ENCODE data around the gene CXCR4.

Gene CXCR4

DNA sequence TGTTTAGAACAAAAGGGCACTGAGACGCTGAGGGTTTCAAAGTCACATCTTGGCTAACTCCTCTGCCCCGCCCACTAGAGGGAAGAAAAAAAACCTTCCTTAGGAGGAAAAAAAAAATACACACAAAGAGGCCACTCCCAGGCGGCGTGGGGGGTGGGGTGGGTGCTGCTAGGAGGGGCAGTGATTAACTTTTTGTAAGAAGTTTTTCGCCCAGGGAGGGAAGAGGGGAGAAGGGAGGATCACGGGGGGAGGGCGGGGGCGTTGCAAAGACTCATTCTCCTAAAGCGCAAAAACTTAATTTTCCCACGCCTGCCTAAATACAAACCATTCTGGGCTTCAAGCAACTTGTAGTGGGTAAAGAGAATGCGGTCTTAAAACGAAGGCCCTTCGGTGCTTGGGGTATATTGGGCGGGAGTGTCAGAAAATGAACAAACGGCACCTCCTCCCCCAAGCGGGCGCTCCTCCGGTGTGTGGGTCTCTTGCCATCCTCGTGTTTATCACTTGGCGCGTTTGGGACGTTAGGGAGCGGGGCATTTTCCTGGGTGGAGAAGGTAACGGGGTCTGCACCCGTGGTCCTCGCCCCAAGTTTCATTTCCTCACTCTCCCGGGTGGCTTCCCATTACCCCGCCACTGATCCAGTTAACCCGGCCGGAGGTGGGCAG, 1.7 kb downstream of the CXCR4 start:
- TF ChIP-seq, protein P1, sequence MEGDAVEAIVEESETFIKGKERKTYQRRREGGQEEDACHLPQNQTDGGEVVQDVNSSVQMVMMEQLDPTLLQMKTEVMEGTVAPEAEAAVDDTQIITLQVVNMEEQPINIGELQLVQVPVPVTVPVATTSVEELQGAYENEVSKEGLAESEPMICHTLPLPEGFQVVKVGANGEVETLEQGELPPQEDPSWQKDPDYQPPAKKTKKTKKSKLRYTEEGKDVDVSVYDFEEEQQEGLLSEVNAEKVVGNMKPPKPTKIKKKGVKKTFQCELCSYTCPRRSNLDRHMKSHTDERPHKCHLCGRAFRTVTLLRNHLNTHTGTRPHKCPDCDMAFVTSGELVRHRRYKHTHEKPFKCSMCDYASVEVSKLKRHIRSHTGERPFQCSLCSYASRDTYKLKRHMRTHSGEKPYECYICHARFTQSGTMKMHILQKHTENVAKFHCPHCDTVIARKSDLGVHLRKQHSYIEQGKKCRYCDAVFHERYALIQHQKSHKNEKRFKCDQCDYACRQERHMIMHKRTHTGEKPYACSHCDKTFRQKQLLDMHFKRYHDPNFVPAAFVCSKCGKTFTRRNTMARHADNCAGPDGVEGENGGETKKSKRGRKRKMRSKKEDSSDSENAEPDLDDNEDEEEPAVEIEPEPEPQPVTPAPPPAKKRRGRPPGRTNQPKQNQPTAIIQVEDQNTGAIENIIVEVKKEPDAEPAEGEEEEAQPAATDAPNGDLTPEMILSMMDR (IDR thresholded peaks at IDR 0.05; ENCODE audit: poor library complexity, severe bottlenecking), result no peak
- Histone ChIP-seq H3K36me3 (ENCODE audit: low read depth) (no peaks in the 10 kb centered on the region), H3K4me1 (ENCODE audit: insufficient read depth, poor library complexity, severe bottlenecking) (no peaks in the 10 kb centered on the region), H3K27ac (ENCODE audit: poor library complexity, severe bottlenecking) (no peak overlapping the region), H3K4me3 (ENCODE audit: severe bottlenecking) (no peak overlapping the region), H3K9me3 (ENCODE audit: severe bottlenecking) (no peaks in the 10 kb centered on the region), H3K27me3 (ENCODE audit: insufficient read depth, poor library complexity, severe bottlenecking) (peaks cover 100% of the 10 kb centered on the region)
- no peak for DNase-seq (ENCODE audit: low spot score)
- ATAC-seq (ENCODE audit: low read depth), result no peak

DNA sequence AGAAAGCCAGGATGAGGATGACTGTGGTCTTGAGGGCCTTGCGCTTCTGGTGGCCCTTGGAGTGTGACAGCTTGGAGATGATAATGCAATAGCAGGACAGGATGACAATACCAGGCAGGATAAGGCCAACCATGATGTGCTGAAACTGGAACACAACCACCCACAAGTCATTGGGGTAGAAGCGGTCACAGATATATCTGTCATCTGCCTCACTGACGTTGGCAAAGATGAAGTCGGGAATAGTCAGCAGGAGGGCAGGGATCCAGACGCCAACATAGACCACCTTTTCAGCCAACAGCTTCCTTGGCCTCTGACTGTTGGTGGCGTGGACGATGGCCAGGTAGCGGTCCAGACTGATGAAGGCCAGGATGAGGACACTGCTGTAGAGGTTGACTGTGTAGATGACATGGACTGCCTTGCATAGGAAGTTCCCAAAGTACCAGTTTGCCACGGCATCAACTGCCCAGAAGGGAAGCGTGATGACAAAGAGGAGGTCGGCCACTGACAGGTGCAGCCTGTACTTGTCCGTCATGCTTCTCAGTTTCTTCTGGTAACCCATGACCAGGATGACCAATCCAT, 2.7 kb downstream of the CXCR4 start:
- Histone ChIP-seq H3K4me1 (ENCODE audit: insufficient read depth, poor library complexity, severe bottlenecking) (no peaks in the 10 kb centered on the region), H3K4me3 (ENCODE audit: severe bottlenecking) (no peak overlapping the region), H3K27me3 (ENCODE audit: insufficient read depth, poor library complexity, severe bottlenecking) (peaks cover 100% of the 10 kb centered on the region), H3K27ac (ENCODE audit: poor library complexity, severe bottlenecking) (no peak overlapping the region), H3K9me3 (ENCODE audit: severe bottlenecking) (no peaks in the 10 kb centered on the region), H3K36me3 (ENCODE audit: low read depth) (no peaks in the 10 kb centered on the region)
- DNase-seq (ENCODE audit: low spot score), result no peak
- TF ChIP-seq, protein P1 (IDR thresholded peaks at IDR 0.05; ENCODE audit: poor library complexity, severe bottlenecking), result no peak
- ATAC-seq (ENCODE audit: low read depth), result no peak

DNA sequence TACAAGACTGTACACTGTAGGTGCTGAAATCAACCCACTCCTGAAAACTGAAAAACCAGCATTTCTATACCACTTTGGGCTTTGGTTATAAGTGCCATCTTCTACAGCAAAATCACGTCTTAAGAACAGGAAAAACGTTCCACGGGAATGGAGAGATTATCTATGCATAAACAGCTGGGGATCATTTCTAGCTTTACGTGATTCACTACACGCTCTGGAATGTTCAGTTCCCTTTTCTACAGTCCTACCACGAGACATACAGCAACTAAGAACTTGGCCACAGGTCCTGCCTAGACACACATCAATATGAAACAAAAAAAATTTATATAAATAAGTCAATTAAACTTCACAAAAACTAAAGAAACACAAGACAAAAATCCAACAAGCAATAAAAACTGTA, 3.6 kb downstream of the CXCR4 start:
- no peaks in the 10 kb centered on the region for H3K4me1 ChIP-seq (ENCODE audit: insufficient read depth, poor library complexity, severe bottlenecking)
- no peak overlapping the region for H3K27ac ChIP-seq (ENCODE audit: poor library complexity, severe bottlenecking)
- peaks cover 99% of the 10 kb centered on the region for H3K27me3 ChIP-seq (ENCODE audit: insufficient read depth, poor library complexity, severe bottlenecking)
- no peak overlapping the region for H3K4me3 ChIP-seq (ENCODE audit: severe bottlenecking)
- TF ChIP-seq, protein P1 (IDR thresholded peaks at IDR 0.05; ENCODE audit: poor library complexity, severe bottlenecking), result no peak
- DNase-seq (ENCODE audit: low spot score) (no peak), ATAC-seq (ENCODE audit: low read depth) (no peak)
- H3K36me3 ChIP-seq (ENCODE audit: low read depth), result no peaks in the 10 kb centered on the region
- H3K9me3 ChIP-seq (ENCODE audit: severe bottlenecking), result no peaks in the 10 kb centered on the region

DNA sequence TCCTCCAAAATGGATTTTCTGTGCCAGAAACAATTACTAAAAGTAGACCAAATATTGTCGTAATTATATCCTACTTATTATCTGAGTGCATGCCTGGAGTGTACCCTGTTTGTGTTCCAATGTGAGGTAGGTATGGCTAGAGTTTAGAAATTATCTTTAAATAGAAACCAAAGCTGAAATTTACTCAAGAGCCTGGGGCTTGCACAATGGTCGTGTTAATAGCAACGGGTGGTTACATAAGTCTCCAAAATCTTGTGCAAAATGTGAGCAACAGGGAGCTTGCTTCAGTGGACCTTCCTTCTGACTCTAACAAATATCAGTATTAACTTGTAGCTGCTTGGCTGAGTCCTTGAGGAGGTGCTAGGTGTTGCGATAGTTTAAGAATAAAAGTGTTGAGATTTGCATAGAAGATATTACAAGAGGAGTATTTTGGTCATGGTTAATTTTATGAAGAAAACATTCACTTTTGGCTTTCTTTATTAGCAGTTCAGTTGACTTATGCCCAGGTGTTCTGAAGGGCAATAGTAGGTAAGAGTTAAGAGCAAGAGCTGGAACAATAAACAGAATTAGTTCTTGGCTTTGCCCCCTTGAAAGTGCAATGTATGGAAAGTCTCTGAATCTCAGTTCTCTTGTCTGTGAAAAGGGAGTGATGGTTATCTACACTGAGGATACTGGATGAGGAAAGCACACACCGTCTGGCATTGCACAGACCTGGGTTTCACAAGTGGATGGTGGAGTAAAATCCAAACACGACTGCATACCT, 4.6 kb downstream of the CXCR4 start:
- no peak for ATAC-seq (ENCODE audit: low read depth)
- DNase-seq (ENCODE audit: low spot score), result no peak
- TF ChIP-seq, protein P1 (IDR thresholded peaks at IDR 0.05; ENCODE audit: poor library complexity, severe bottlenecking), result no peak
- Histone ChIP-seq H3K36me3 (ENCODE audit: low read depth) (no peaks in the 10 kb centered on the region), H3K27me3 (ENCODE audit: insufficient read depth, poor library complexity, severe bottlenecking) (peaks cover 93% of the 10 kb centered on the region), H3K4me3 (ENCODE audit: severe bottlenecking) (no peak overlapping the region), H3K4me1 (ENCODE audit: insufficient read depth, poor library complexity, severe bottlenecking) (no peaks in the 10 kb centered on the region), H3K27ac (ENCODE audit: poor library complexity, severe bottlenecking) (no peak overlapping the region), H3K9me3 (ENCODE audit: severe bottlenecking) (no peaks in the 10 kb centered on the region)
